HL-60 (cell line): Measurements from ENCODE around the gene PREB.

Experiments
- DNase-seq, 2 experiments: peaks; one replicate each; pipeline ENCODE4 v3.0.0-alpha.2; 2010 to 2020; ENCODE audit warnings: low read depth in 1 of 2, low spot score in 1 of 2
- H3K27ac ChIP-seq: fragments of 250-450 bp; sonication (Bioruptor Pico); replicated peaks from 2 replicates; pipeline ENCODE4 v1.5.1; 2020; ENCODE audit warnings: mild to moderate bottlenecking, moderate library complexity
- H3K27me3 ChIP-seq: fragments of 250-450 bp; sonication (Bioruptor Pico); 2 replicates; pipeline ENCODE4 v1.5.1; 2021; ENCODE audit warnings: mild to moderate bottlenecking, moderate library complexity; ENCODE audit not compliant: insufficient read depth, poor library complexity, severe bottlenecking
- H3K4me3 ChIP-seq: replicated peaks from 2 replicates; pipeline ENCODE4 v1.5.1; 2011; ENCODE audit warnings: mild to moderate bottlenecking, control low read depth, low read length; ENCODE audit not compliant: insufficient read depth
- CTCF ChIP-seq: IDR thresholded peaks from one replicate; pipeline ENCODE4 v1.5.1; 2011; ENCODE audit warnings: low read length, control low read depth, inconsistent platforms; ENCODE audit not compliant: insufficient read depth
- GABPA ChIP-seq: IDR thresholded peaks from 2 replicates; pipeline ENCODE4 v1.6.1; 2012; ENCODE audit warnings: low read depth
- POLR2AphosphoS5 ChIP-seq: IDR thresholded peaks from 2 replicates; pipeline ENCODE4 v1.6.1; 2012; ENCODE audit warnings: low read depth
- SPI1 ChIP-seq: IDR thresholded peaks from 2 replicates; pipeline ENCODE4 v1.6.1; 2012; ENCODE audit warnings: low read depth, mild to moderate bottlenecking, borderline replicate concordance
- TF ChIP-seq, protein P1 (sequence below): IDR thresholded peaks from 2 replicates; pipeline ENCODE4 v1.6.1; 2012; ENCODE audit warnings: low read depth; ENCODE audit not compliant: insufficient replicate concordance

Gene PREB

DNA sequence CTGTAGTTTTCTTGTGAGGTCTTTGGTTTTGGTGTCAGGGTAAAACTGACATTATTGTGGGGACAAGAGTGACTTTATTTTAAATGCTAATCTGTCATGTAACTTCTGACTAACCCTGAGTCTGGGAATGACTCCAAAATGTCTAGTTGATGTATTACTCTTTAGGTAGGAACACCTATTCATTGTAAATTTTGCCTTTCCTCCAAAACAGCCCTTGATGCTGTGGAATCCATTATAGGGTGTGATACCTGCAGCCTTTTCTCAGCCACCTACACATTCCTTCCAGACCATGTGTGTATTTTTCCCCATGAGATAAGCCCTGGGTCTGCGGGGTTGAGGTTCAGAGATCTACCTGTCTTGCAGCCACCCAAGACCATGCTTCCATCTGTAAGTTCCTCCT is 8.8 kb upstream of the PREB start:
- DNase-seq, result no peak
- TF ChIP-seq GABPA (no peak), POLR2AphosphoS5 (no peak), SPI1 (no peak), CTCF (no peak)
- TF ChIP-seq, protein P1, sequence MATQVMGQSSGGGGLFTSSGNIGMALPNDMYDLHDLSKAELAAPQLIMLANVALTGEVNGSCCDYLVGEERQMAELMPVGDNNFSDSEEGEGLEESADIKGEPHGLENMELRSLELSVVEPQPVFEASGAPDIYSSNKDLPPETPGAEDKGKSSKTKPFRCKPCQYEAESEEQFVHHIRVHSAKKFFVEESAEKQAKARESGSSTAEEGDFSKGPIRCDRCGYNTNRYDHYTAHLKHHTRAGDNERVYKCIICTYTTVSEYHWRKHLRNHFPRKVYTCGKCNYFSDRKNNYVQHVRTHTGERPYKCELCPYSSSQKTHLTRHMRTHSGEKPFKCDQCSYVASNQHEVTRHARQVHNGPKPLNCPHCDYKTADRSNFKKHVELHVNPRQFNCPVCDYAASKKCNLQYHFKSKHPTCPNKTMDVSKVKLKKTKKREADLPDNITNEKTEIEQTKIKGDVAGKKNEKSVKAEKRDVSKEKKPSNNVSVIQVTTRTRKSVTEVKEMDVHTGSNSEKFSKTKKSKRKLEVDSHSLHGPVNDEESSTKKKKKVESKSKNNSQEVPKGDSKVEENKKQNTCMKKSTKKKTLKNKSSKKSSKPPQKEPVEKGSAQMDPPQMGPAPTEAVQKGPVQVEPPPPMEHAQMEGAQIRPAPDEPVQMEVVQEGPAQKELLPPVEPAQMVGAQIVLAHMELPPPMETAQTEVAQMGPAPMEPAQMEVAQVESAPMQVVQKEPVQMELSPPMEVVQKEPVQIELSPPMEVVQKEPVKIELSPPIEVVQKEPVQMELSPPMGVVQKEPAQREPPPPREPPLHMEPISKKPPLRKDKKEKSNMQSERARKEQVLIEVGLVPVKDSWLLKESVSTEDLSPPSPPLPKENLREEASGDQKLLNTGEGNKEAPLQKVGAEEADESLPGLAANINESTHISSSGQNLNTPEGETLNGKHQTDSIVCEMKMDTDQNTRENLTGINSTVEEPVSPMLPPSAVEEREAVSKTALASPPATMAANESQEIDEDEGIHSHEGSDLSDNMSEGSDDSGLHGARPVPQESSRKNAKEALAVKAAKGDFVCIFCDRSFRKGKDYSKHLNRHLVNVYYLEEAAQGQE, result no peak
- Histone ChIP-seq H3K27me3 (peaks cover 2% of the 10 kb centered on the region), H3K4me3 (no peak overlapping the region), H3K27ac (no peak overlapping the region)

- no peak for DNase-seq
- H3K4me3 ChIP-seq, result no peak within 1 kb of the TSS
- H3K27me3 ChIP-seq, result peaks cover 2% of the 10 kb centered on the region
- H3K27ac ChIP-seq, result no peak within 1 kb of the TSS
- TF ChIP-seq SPI1 (no peak), CTCF (no peak), GABPA (no peak), POLR2AphosphoS5 (no peak)
- TF ChIP-seq, protein P1, result no peak
Measured at GRCh38 chr2:27139310-27139709, 4.9 kb upstream of the PREB start, which contains the start of gene PRR30. Gene PRR30, minus strand, starts transcription at chr2:27139410. Its CDS starts 1,081 bp downstream, at chr2:27138329.

GRCh38 chr2:27138111-27138510 is 3.7 kb upstream of the PREB start:
- Histone ChIP-seq H3K27ac (no peak overlapping the region), H3K4me3 (no peak overlapping the region), H3K27me3 (no peaks in the 10 kb centered on the region)
- TF ChIP-seq SPI1 (no peak), POLR2AphosphoS5 (no peak), GABPA (no peak), CTCF (no peak)
- TF ChIP-seq, protein P1, result no peak
- no peak for DNase-seq
